ENCODE measurements around the gene ASXL3. TPM values are rescaled to one million over a fixed set of nuclear protein-coding genes. Genes with fewer than 3 reads are reported as not detected.

The ASXL3 gene
- total RNA-seq, 1 experiment from 2014 or later: 1.2 TPM

DNA sequence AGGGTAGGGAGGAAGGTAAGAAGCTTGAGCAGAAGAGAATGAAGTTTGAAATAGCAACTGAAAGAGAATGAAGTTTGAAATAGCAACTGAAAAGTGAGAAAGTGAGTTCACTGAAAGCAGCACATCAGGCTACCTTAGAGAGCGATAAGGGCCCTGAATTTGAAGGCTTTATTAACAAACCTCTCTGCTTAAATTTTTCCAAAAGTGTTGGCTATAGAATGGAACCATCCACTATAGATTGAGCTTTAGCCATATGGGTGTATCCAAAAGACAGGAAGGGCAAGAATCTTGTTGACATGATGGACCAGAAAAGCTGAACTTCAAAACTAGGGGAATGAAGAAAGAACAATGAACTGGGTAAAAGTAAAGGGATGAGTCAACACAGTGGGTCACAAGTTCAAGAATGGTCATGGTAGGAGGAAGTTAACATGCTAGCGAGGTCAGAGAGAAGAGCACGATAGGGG, 122.5 kb downstream of the ASXL3 start:
- CTCF ChIA-PET: no interaction called here
- H3K9me3 ChIP-seq: no peaks in the 10 kb centered on the region
- no peaks in the 10 kb centered on the region for H3K9me3 Mint-ChIP-seq (ENCODE audit: unreplicated experiment)
- H3K36me3 Mint-ChIP-seq (ENCODE audit: insufficient read depth, unreplicated experiment): no peaks in the 10 kb centered on the region
- H3K27me3 Mint-ChIP-seq (ENCODE audit: insufficient read depth, unreplicated experiment): no peaks in the 10 kb centered on the region
- H3K4me3 ChIP-seq (ENCODE audit: low read depth, low read length): no peak overlapping the region
- no peak overlapping the region for H3K4me3 Mint-ChIP-seq (ENCODE audit: unreplicated experiment)
- H3K36me3 ChIP-seq (ENCODE audit: control insufficient read depth, insufficient read depth, low read length): no peaks in the 10 kb centered on the region
- intact Hi-C loops (cut with micrococcal nuclease; ENCODE audit: unreplicated experiment): no loop called here
- H3K27me3 ChIP-seq (replicated peaks; ENCODE audit: control insufficient read depth, insufficient read depth, low read length): no peaks in the 10 kb centered on the region
- POLR2A ChIA-PET: no interaction called here
- no TSS peak for BruUV-seq (replicated peaks)
- H3K4me1 Mint-ChIP-seq (ENCODE audit: low read depth, unreplicated experiment): no peaks in the 10 kb centered on the region
- no peak for DNase-seq
- TF ChIP-seq, protein P1, sequence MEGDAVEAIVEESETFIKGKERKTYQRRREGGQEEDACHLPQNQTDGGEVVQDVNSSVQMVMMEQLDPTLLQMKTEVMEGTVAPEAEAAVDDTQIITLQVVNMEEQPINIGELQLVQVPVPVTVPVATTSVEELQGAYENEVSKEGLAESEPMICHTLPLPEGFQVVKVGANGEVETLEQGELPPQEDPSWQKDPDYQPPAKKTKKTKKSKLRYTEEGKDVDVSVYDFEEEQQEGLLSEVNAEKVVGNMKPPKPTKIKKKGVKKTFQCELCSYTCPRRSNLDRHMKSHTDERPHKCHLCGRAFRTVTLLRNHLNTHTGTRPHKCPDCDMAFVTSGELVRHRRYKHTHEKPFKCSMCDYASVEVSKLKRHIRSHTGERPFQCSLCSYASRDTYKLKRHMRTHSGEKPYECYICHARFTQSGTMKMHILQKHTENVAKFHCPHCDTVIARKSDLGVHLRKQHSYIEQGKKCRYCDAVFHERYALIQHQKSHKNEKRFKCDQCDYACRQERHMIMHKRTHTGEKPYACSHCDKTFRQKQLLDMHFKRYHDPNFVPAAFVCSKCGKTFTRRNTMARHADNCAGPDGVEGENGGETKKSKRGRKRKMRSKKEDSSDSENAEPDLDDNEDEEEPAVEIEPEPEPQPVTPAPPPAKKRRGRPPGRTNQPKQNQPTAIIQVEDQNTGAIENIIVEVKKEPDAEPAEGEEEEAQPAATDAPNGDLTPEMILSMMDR (IDR thresholded peaks at IDR 0.05; ENCODE audit: insufficient read depth in 1 of 2, low read depth in 1 of 2, low read length in 1 of 2, severe bottlenecking in 1 of 2, unreplicated experiment in 1 of 2): no peak
- H3K4me1 ChIP-seq: no peaks in the 10 kb centered on the region
- H3K27ac Mint-ChIP-seq (ENCODE audit: unreplicated experiment): no peak overlapping the region

DNA sequence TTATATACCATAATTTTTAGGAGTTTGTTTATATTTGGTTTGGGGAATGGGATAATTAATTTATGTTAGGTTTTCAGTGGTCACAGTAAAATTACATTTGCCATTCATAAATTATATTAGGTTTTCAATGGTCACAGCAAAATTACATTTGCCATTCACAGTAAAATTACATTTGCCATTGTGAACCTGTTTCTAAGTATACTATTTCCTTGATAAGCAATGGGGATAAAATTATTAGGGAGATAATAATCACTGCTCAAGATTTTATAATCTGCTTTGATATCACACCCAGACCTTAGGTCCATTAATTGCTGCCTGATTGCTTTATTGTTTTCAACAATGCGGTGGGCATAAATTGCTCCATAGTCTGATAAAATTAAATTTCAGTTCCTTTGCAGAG, 124.6 kb downstream of the ASXL3 start:
- Mint-ChIP-seq H3K4me3 (ENCODE audit: unreplicated experiment) (no peak overlapping the region), H3K27ac (ENCODE audit: unreplicated experiment) (no peak overlapping the region), H3K36me3 (ENCODE audit: insufficient read depth, unreplicated experiment) (no peaks in the 10 kb centered on the region), H3K4me1 (ENCODE audit: low read depth, unreplicated experiment) (no peaks in the 10 kb centered on the region), H3K9me3 (ENCODE audit: unreplicated experiment) (no peaks in the 10 kb centered on the region), H3K27me3 (ENCODE audit: insufficient read depth, unreplicated experiment) (no peaks in the 10 kb centered on the region)
- Histone ChIP-seq H3K4me1 (no peaks in the 10 kb centered on the region), H3K9me3 (no peaks in the 10 kb centered on the region), H3K27me3 (replicated peaks; ENCODE audit: control insufficient read depth, insufficient read depth, low read length) (no peaks in the 10 kb centered on the region), H3K36me3 (ENCODE audit: control insufficient read depth, insufficient read depth, low read length) (no peaks in the 10 kb centered on the region), H3K4me3 (ENCODE audit: low read depth, low read length) (no peak overlapping the region)
- intact Hi-C loops (cut with micrococcal nuclease; ENCODE audit: unreplicated experiment): no loop called here
- ChIA-PET POLR2A (no interaction called here), CTCF (no interaction called here)
- TF ChIP-seq, protein P1 (IDR thresholded peaks at IDR 0.05; ENCODE audit: insufficient read depth in 1 of 2, low read depth in 1 of 2, low read length in 1 of 2, severe bottlenecking in 1 of 2, unreplicated experiment in 1 of 2): no peak
- BruUV-seq (replicated peaks): no TSS peak
- DNase-seq: no peak

- DNase-seq: no peak
- Histone ChIP-seq H3K36me3 (ENCODE audit: control insufficient read depth, insufficient read depth, low read length) (no peaks in the 10 kb centered on the region), H3K4me1 (no peaks in the 10 kb centered on the region), H3K4me3 (ENCODE audit: low read depth, low read length) (no peak overlapping the region), H3K9me3 (no peaks in the 10 kb centered on the region), H3K27me3 (replicated peaks; ENCODE audit: control insufficient read depth, insufficient read depth, low read length) (no peaks in the 10 kb centered on the region)
- ChIA-PET POLR2A (no interaction called here), CTCF (no interaction called here)
- TF ChIP-seq, protein P1 (IDR thresholded peaks at IDR 0.05; ENCODE audit: insufficient read depth in 1 of 2, low read depth in 1 of 2, low read length in 1 of 2, severe bottlenecking in 1 of 2, unreplicated experiment in 1 of 2): no peak
- intact Hi-C loops (cut with micrococcal nuclease; ENCODE audit: unreplicated experiment): no loop called here
- no TSS peak for BruUV-seq (replicated peaks)
- Mint-ChIP-seq H3K4me1 (ENCODE audit: low read depth, unreplicated experiment) (no peaks in the 10 kb centered on the region), H3K4me3 (ENCODE audit: unreplicated experiment) (no peak overlapping the region), H3K36me3 (ENCODE audit: insufficient read depth, unreplicated experiment) (no peaks in the 10 kb centered on the region), H3K27ac (ENCODE audit: unreplicated experiment) (no peak overlapping the region), H3K9me3 (ENCODE audit: unreplicated experiment) (no peaks in the 10 kb centered on the region), H3K27me3 (ENCODE audit: insufficient read depth, unreplicated experiment) (no peaks in the 10 kb centered on the region)
Measured at GRCh38 chr18:33706391-33706790, 128.4 kb downstream of the ASXL3 start.

Data from Caco-2 (cell line).